ENCODE measurements around the gene B3GALNT2.
"Not testable (repeated sequence)": the region's sequence is repeated elsewhere in the genome, so short reads cannot be mapped to it uniquely, and the experiment has no call there.

The B3GALNT2 gene

GRCh38 chr1:235503403-235504121 lies 690 bp downstream of the B3GALNT2 start:
- DNase-seq = no peak

- no peak for DNase-seq
Measured at GRCh38 chr1:235502601-235503402, 1.4 kb downstream of the B3GALNT2 start.

- DNase-seq = no peak
Measured at GRCh38 chr1:235500971-235501540, 3.2 kb downstream of the B3GALNT2 start.

GRCh38 chr1:235495551-235495950 lies 8.7 kb downstream of the B3GALNT2 start:
- no peak for DNase-seq

GRCh38 chr1:235495030-235495429 lies 9.2 kb downstream of the B3GALNT2 start:
- no peak for DNase-seq

GRCh38 chr1:235494531-235494930 lies 9.7 kb downstream of the B3GALNT2 start:
- no peak for DNase-seq

- DNase-seq = no peak
Measured at GRCh38 chr1:235491644-235492043, 12.6 kb downstream of the B3GALNT2 start.

GRCh38 chr1:235486321-235486720 lies 17.9 kb downstream of the B3GALNT2 start:
- no peak for DNase-seq

- no peak for DNase-seq
Measured at GRCh38 chr1:235485558-235485957, 18.7 kb downstream of the B3GALNT2 start.

- no peak for DNase-seq
Measured at GRCh38 chr1:235483090-235483489, 21.2 kb downstream of the B3GALNT2 start.

GRCh38 chr1:235473806-235474205 lies 30.4 kb downstream of the B3GALNT2 start:
- DNase-seq = no peak

- DNase-seq = no peak
Measured at GRCh38 chr1:235470741-235471439, 33.4 kb downstream of the B3GALNT2 start.

- DNase-seq = not testable (repeated sequence)
Measured at GRCh38 chr1:235469897-235470296, 34.4 kb downstream of the B3GALNT2 start.

- no peak for DNase-seq
Measured at GRCh38 chr1:235468970-235469369, 35.3 kb downstream of the B3GALNT2 start.

GRCh38 chr1:235468004-235468403 lies 36.2 kb downstream of the B3GALNT2 start:
- no peak for DNase-seq

GRCh38 chr1:235465066-235465465 lies 39.2 kb downstream of the B3GALNT2 start:
- DNase-seq = no peak

- not testable (repeated sequence) for DNase-seq
Measured at GRCh38 chr1:235462832-235463231, 41.4 kb downstream of the B3GALNT2 start.

- no peak for DNase-seq
Measured at GRCh38 chr1:235461954-235462353, 42.3 kb downstream of the B3GALNT2 start.

GRCh38 chr1:235460770-235461169 lies 43.5 kb downstream of the B3GALNT2 start:
- DNase-seq = no peak

- DNase-seq = not testable (repeated sequence)
Measured at GRCh38 chr1:235457856-235458255, 46.4 kb downstream of the B3GALNT2 start.

GRCh38 chr1:235455823-235456222 lies 48.4 kb downstream of the B3GALNT2 start:
- no peak for DNase-seq

- DNase-seq = no peak
Measured at GRCh38 chr1:235455097-235455496, 49.2 kb downstream of the B3GALNT2 start.

- no peak for DNase-seq
Measured at GRCh38 chr1:235454021-235454420, 50.2 kb downstream of the B3GALNT2 start.

All from effector CD8-positive, alpha-beta T cell (primary cell).